ENCODE results near the gene ANKRD52. TPM values are rescaled to one million over a fixed set of nuclear protein-coding genes. Genes with fewer than 3 reads are reported as not detected.
"Not testable (repeated sequence)": the region's sequence is repeated elsewhere in the genome, so short reads cannot be mapped to it uniquely, and the experiment has no call there.

Gene ANKRD52
- 17.3 TPM for polyA plus RNA-seq (ENCODE audit: insufficient read length)

DNA sequence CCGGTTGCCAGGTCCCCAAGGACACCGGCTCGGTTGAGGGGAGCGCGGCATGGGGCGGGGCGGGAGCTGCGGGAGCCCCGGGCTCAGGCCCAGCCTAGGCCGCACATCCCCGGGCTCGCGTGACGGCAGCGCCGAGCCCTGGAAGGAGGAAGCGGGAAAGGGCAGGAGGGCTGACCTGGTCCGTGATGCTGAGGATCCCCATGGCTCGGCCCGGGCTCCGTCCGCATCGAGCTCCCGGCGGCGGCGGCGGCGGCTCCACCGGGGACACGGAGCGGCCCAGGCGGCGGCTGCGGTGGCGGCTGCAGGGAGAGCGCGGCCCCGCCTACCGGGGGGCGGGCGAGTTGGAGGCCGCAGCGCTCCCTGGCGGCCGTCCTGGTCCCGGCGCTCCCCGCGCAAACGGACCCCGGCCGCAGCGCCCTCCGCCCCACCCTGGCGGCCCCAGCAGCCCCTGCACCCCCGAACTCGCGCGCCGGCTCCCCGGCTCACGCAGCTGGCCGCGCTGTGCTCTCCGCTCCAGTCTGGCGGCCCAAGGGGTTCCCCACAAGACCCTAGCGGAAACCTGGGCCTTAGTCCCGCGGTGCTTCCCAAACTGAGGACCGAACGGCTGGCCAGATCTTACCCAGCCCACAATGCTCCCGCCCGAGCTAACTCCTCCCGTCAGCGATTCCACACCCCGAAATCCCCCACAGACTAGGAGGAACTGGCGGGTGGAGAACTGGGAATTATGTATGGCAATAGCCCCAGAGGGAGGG, at the start of gene ANKRD52:
ANKRD52 (minus strand) TSS at position 317 of the 752 bp plus-strand sequence; CDS start at position 202, 115 bp downstream.
- peak; percentile 43 for DNase-seq (ENCODE audit: low read depth)

DNA sequence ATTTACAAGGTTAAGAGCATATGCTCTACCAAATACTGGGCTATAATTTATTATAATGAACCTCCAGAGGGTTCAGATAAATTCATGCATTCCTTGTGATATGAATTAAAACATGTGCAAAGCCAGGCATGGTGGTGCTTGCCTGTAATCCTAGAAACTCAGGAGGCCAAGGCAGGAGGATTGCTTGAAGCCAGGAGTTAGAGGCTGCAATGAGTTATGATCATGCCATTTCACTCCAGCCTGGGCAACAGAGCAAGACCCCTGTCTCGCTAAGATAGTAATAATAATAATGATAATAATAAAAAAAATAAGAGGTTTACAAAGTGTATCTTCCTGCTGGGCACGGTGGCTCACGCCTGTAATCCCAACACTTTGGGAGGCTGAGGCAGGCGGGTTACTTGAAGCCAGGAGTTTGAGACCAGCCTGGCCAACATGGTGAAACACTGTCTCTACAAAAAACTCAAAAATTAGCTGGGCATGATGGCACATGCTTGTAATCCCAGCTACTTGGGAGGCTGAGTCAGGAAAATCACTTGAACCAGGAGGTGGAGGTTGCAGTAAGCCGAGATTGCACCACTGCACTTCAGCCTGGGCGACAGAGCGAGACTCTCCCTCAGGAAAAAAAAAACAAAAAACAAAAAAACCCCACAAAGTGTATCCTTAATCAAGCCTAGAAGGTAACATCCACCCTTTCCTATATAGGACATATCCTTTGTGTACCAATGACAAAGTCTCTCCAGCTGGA, 49.2 kb upstream of the ANKRD52 start:
- no peak for DNase-seq (ENCODE audit: low read depth)

DNA sequence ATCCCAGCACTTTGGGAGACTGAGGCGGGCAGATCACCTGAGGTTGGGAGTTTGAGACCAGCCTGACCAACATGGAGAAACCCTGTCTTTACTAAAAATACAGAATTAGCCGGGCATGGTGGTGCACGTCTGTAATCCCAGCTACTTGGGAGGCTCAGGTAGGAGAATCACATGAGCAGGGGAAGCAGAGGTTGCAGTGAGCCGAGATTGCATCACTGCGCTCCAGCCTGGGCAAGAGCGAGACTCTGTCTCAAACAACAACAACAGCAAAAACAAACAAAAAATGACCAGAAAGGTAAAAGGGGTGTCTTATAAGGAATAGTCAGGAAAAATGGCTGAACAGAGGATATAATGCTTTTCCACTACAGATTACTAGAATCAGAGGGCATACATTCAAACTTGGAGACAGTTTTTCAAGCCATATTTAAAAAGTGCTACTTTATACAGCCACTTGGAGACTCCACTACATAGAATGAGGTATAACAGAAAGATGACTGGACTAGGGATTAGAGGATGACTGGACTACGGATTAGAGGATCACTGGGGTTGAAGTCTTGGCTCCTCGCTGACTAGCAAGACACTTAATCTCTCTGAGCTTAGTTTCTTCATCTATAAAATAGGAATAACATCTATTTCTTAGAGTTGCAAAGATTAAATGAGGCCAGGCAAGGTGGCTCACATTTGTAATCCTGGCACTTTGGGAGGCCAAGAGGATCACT, 46.8 kb upstream of the ANKRD52 start:
- no peak for DNase-seq (ENCODE audit: low read depth)

DNA sequence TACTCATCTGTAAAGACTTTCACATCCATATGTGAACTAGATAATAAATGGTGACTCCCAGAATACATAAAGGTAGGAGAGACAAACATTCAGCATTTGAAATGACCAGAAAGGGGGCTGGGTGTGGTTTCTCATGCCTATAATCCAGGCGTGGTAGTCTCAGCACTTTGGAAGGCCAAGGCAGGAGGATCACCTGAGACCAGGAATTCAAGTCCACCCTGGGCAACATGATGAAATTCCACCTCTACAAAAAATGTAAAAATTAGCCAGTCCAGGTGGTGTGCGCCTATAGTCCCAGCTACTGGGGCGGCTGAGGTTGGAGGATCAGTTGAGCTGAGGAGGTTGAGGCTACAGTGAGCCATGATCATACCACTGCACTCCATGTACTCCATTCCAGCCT, 46.1 kb upstream of the ANKRD52 start:
- no peak for DNase-seq (ENCODE audit: low read depth)

DNA sequence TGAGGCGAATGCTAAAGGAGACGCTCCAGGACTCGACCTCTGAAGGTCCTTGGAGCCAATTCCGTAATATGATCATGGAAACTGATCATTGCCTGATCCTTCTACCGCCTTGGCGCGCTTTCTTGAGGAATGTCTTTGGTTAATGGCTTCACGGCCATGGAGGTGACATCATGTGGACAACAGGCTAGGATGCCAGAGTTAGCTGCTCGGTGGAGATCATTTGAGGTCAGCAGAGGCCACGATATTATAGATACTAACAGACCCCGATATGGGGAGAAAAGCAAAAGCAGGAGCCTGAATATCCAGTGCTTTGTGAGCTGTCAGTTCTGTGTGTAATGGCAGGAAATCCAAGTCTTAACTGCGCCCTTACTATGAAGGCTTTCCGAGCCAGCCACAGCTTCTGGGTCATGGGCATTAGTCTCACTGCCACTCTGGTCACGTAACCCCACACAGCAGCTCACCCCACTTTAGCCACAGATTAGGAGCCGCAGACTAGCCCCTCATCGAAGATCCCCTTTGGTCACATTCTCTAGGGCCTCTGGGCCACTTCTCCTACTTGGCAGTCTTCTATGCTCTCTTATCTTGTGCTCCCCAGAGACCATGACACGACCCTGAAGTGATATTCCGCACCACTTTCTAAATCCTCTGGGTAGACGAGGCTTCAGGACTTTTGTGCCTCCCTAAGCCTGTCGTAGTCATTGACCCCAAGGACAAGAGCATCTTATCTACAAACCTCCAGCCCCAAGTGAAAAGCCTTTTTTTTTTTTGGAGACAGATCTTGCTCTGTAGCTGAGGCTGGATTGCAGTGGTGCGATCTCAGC, 42.7 kb upstream of the ANKRD52 start:
- DNase-seq (ENCODE audit: low read depth), result no peak

GRCh38 chr12:56299853-56300643, 41.9 kb upstream of the ANKRD52 start, which contains the start of gene CS:
Gene CS (minus strand): TSS chr12:56300330. CDS start chr12:56300201, 129 bp downstream.
- DNase-seq (ENCODE audit: low read depth), result peak; percentile 89

GRCh38 chr12:56299308-56299852, 41.2 kb upstream of the ANKRD52 start:
- no peak for DNase-seq (ENCODE audit: low read depth)

GRCh38 chr12:56298828-56299227, 40.6 kb upstream of the ANKRD52 start:
- DNase-seq (ENCODE audit: low read depth), result no peak

- no peak for DNase-seq (ENCODE audit: low read depth)
Measured at GRCh38 chr12:56297400-56297799, 39.2 kb upstream of the ANKRD52 start.

DNA sequence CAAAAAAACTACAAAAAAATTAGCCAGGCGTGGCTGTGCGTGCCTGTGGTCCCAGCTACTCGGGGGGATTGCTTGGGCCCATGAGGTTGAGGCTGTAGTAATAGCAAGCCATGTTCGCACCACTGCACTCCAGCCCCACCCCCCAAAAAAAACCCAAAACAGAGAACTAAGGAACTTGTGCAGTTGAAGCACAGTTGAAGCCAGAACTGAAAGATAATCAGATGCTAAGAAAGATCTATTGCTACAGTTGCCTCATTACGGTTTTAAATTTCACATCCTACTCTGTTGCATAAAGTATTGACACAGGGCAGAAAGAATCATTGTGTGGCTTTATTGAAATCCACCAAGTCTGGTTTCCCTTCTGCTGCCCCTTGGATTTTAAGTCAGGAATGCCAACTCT, 38.1 kb upstream of the ANKRD52 start:
- DNase-seq (ENCODE audit: low read depth), result no peak

- DNase-seq (ENCODE audit: low read depth), result no peak
Measured at GRCh38 chr12:56293795-56294194, 35.6 kb upstream of the ANKRD52 start.

DNA sequence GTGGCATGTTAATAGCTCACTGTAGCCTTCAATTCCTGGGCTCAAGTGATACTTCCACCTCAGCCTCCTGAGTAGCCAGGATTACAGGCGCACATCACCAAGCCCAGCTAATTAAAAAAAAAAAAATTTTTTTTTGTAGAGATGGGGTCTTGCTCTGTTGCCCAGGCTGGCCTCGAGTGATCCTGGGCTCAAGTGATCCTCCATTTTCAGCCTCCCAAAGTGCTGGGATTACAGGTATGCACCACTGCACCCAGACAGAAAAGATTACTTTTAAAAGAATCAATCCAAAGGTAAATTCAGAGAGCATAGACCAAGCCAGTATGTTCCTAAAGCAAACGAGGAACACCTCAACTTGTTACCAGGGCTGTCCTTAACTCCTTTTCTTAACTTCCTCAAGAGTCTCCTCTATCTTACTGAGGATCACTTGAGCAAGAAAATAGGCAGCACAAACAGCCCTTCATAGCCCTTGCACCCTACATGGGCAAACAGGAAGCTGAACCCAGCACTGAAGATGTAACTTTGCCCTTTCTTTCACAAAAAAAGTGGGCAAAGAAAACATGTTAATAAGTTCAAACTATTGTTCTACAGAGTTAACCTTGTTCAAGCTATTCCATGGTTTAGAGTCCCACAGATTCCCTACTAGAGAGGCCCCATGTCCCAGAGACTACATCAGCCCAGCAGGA, 30.7 kb upstream of the ANKRD52 start:
- DNase-seq (ENCODE audit: low read depth), result no peak

GRCh38 chr12:56286044-56286830, 28.1 kb upstream of the ANKRD52 start:
- DNase-seq (ENCODE audit: low read depth), result no peak

- not testable (repeated sequence) for DNase-seq (ENCODE audit: low read depth)
Measured at GRCh38 chr12:56284263-56284662, 26.1 kb upstream of the ANKRD52 start.

GRCh38 chr12:56282579-56282978, 24.4 kb upstream of the ANKRD52 start:
- DNase-seq (ENCODE audit: low read depth), result no peak

GRCh38 chr12:56282030-56282429, 23.8 kb upstream of the ANKRD52 start:
- no peak for DNase-seq (ENCODE audit: low read depth)

- DNase-seq (ENCODE audit: low read depth), result no peak
Measured at GRCh38 chr12:56280849-56281248, 22.7 kb upstream of the ANKRD52 start.

DNA sequence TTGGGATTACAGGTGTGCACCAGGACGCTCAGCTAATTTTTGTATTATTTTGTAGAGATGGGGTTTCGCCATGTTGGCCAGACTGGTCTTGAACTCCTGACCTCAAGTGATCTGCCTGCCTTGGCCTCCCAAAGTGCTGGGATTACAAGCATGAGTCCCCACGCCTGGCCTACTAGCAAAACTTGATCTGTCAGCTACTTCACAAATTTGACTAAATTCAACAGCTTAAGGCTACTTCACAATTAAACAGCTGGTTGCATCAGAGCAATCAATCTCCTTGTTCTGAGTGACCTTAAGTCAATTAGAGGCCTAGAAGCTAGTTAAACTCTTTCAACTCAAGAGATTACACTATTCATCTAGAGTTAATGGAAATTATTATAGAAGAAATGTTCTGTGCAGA, 20.7 kb upstream of the ANKRD52 start:
- no peak for DNase-seq (ENCODE audit: low read depth)

DNA sequence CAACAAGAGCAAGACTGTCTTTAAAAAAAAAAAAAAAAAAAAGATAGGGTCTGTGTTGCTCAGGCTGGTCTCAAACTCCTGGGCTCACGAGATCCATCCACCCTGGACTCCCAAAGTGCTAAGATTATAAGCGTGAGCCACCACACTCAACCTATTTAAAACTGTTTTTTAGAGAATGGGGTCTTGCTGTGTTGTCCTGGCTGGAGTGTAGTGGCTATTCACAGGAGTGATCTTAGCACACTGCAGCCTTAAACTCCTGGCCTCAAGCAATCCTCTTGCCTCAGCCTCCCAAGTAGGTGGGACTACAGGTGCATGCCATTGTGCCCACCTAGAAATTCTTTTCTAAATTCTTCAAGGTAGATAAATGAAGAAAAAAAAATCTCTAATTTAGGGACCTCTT, 16.1 kb upstream of the ANKRD52 start:
- no peak for DNase-seq (ENCODE audit: low read depth)
